ENCODE data around the gene PAWR. TPM values are rescaled to one million over a fixed set of nuclear protein-coding genes. Genes with fewer than 3 reads are reported as not detected.

Gene PAWR
- total RNA-seq, 4 donors from 2014 or later: 57.5 to 109 (median 63.0) TPM

GRCh38 chr12:79677672-79678071 lies 13.1 kb downstream of the PAWR start:
- 79% methylated on average over 2 of the region's 2 CpGs for WGBS
- DNase-seq (ENCODE audit: low spot score in 2 of 2): no peak
- H3K4me3 ChIP-seq: no peak overlapping the region
- no peaks in the 10 kb centered on the region for H3K27me3 ChIP-seq
- TF ChIP-seq EP300 (IDR thresholded peaks at IDR 0.05): no peak
- no peak for TF ChIP-seq POLR2AphosphoS5 (IDR thresholded peaks at IDR 0.05)
- TF ChIP-seq, protein P1, sequence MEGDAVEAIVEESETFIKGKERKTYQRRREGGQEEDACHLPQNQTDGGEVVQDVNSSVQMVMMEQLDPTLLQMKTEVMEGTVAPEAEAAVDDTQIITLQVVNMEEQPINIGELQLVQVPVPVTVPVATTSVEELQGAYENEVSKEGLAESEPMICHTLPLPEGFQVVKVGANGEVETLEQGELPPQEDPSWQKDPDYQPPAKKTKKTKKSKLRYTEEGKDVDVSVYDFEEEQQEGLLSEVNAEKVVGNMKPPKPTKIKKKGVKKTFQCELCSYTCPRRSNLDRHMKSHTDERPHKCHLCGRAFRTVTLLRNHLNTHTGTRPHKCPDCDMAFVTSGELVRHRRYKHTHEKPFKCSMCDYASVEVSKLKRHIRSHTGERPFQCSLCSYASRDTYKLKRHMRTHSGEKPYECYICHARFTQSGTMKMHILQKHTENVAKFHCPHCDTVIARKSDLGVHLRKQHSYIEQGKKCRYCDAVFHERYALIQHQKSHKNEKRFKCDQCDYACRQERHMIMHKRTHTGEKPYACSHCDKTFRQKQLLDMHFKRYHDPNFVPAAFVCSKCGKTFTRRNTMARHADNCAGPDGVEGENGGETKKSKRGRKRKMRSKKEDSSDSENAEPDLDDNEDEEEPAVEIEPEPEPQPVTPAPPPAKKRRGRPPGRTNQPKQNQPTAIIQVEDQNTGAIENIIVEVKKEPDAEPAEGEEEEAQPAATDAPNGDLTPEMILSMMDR (IDR thresholded peaks at IDR 0.05): no peak
- TF ChIP-seq POLR2A (IDR thresholded peaks at IDR 0.05): no peak
- no peak overlapping the region for H3K27ac ChIP-seq
- no peaks in the 10 kb centered on the region for H3K36me3 ChIP-seq
- H3K9me3 ChIP-seq: no peaks in the 10 kb centered on the region
- H3K4me1 ChIP-seq: peaks cover 24% of the 10 kb centered on the region

GRCh38 chr12:79676579-79676978 lies 14.2 kb downstream of the PAWR start:
- TF ChIP-seq, protein P1 (IDR thresholded peaks at IDR 0.05): no peak
- TF ChIP-seq POLR2AphosphoS5 (IDR thresholded peaks at IDR 0.05) (no peak), POLR2A (IDR thresholded peaks at IDR 0.05) (no peak), EP300 (IDR thresholded peaks at IDR 0.05) (no peak)

GRCh38 chr12:79674629-79675028 lies 16.1 kb downstream of the PAWR start:
- 56% methylated on average over 3 of the region's 3 CpGs for WGBS
- Histone ChIP-seq H3K27ac (no peak overlapping the region), H3K27me3 (no peaks in the 10 kb centered on the region), H3K36me3 (no peaks in the 10 kb centered on the region), H3K4me3 (no peak overlapping the region), H3K4me1 (peaks cover 17% of the 10 kb centered on the region), H3K9me3 (no peaks in the 10 kb centered on the region)
- DNase-seq (ENCODE audit: low spot score in 2 of 2): no peak
- TF ChIP-seq EP300 (IDR thresholded peaks at IDR 0.05): no peak
- no peak for TF ChIP-seq POLR2A (IDR thresholded peaks at IDR 0.05)

More at GRCh38 chr12:79676579-79676978, 14.2 kb downstream of the PAWR start:
- no peaks in the 10 kb centered on the region for H3K9me3 ChIP-seq
- no peak overlapping the region for H3K4me3 ChIP-seq
- H3K4me1 ChIP-seq: peaks cover 24% of the 10 kb centered on the region
- no peak overlapping the region for H3K27ac ChIP-seq
- no peak for DNase-seq (ENCODE audit: low spot score in 2 of 2)
- WGBS: 77% methylated on average over 2 of the region's 2 CpGs
- H3K27me3 ChIP-seq: no peaks in the 10 kb centered on the region
- H3K36me3 ChIP-seq: no peaks in the 10 kb centered on the region

- H3K27ac ChIP-seq: no peak overlapping the region
- whole genome bisulfite sequencing: 95% methylated on average over 4 of the region's 4 CpGs
- no peaks in the 10 kb centered on the region for H3K9me3 ChIP-seq
- DNase-seq (ENCODE audit: low spot score in 2 of 2): no peak
- no peak overlapping the region for H3K4me3 ChIP-seq
- no peaks in the 10 kb centered on the region for H3K36me3 ChIP-seq
- peaks cover 12% of the 10 kb centered on the region for H3K4me1 ChIP-seq
- TF ChIP-seq POLR2A (IDR thresholded peaks at IDR 0.05) (no peak), EP300 (IDR thresholded peaks at IDR 0.05) (no peak), POLR2AphosphoS5 (IDR thresholded peaks at IDR 0.05) (no peak)
- TF ChIP-seq, protein P1 (IDR thresholded peaks at IDR 0.05): no peak
- no peaks in the 10 kb centered on the region for H3K27me3 ChIP-seq
Observed at GRCh38 chr12:79673354-79673753, 17.4 kb downstream of the PAWR start.

DNA sequence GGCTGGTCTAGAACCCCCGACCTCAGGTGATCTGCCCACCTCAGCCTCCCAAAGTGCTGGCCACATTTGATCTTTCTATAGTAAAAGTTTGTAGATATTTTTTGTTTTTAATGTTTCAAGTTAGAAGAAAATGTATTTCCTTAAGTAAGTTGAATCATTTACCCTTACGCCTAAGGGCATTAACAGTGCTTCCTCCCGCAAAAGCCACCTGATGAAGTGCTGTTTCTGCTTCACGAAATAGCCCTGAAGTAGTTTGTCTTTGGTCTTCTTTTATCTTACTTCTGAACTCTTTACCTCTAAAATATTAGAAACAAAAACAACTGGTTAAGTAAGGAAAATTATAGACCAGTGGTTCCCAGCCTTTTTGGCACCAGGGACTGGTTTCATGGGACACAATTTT lies 22.7 kb downstream of the PAWR start:
- Histone ChIP-seq H3K27me3 (no peaks in the 10 kb centered on the region), H3K27ac (no peak overlapping the region), H3K4me1 (no peaks in the 10 kb centered on the region), H3K4me3 (no peak overlapping the region), H3K36me3 (no peaks in the 10 kb centered on the region), H3K9me3 (no peaks in the 10 kb centered on the region)
- no peak for DNase-seq (ENCODE audit: low spot score in 2 of 2)
- TF ChIP-seq POLR2A (IDR thresholded peaks at IDR 0.05) (no peak), POLR2AphosphoS5 (IDR thresholded peaks at IDR 0.05) (no peak), EP300 (IDR thresholded peaks at IDR 0.05) (no peak)
- TF ChIP-seq, protein P1 (IDR thresholded peaks at IDR 0.05): no peak
- WGBS: 84% methylated on average over 4 of the region's 4 CpGs
